ENCODE results near the gene MYLK2. TPM values are rescaled to one million over a fixed set of nuclear protein-coding genes. Genes with fewer than 3 reads are reported as not detected.

The MYLK2 gene
- total RNA-seq, 1 experiment from 2014 or later = 0.21 TPM

- Histone ChIP-seq H3K36me3 (replicated peaks; ENCODE audit: control insufficient read depth, insufficient read depth, low read length) (no peaks in the 10 kb centered on the region), H3K27me3 (ENCODE audit: control insufficient read depth, insufficient read depth, low read length) (no peaks in the 10 kb centered on the region), H3K4me3 (ENCODE audit: insufficient read depth, low read depth, low read length) (no peak overlapping the region)
- DNase-seq = peak; percentile 82
These were observed 17.1 kb downstream of the MYLK2 start for GRCh38 chr20:31835977-31836852.

GRCh38 chr20:31836853-31837608 is 17.9 kb downstream of the MYLK2 start:
- no peaks in the 10 kb centered on the region for H3K27me3 ChIP-seq (ENCODE audit: control insufficient read depth, insufficient read depth, low read length)
- no peaks in the 10 kb centered on the region for H3K36me3 ChIP-seq (replicated peaks; ENCODE audit: control insufficient read depth, insufficient read depth, low read length)
- no peak overlapping the region for H3K4me3 ChIP-seq (ENCODE audit: insufficient read depth, low read depth, low read length)
- DNase-seq = peak; percentile 43

- Histone ChIP-seq H3K4me3 (ENCODE audit: insufficient read depth, low read depth, low read length) (no peak overlapping the region), H3K36me3 (replicated peaks; ENCODE audit: control insufficient read depth, insufficient read depth, low read length) (no peaks in the 10 kb centered on the region), H3K27me3 (ENCODE audit: control insufficient read depth, insufficient read depth, low read length) (no peaks in the 10 kb centered on the region)
- DNase-seq = peak; percentile 39
These were observed 18.8 kb downstream of the MYLK2 start for GRCh38 chr20:31837896-31838397.

GRCh38 chr20:31838646-31839292 is 19.6 kb downstream of the MYLK2 start:
- Histone ChIP-seq H3K4me3 (ENCODE audit: insufficient read depth, low read depth, low read length) (no peak overlapping the region), H3K27me3 (ENCODE audit: control insufficient read depth, insufficient read depth, low read length) (no peaks in the 10 kb centered on the region), H3K36me3 (replicated peaks; ENCODE audit: control insufficient read depth, insufficient read depth, low read length) (no peaks in the 10 kb centered on the region)
- no peak for DNase-seq

- no peak for DNase-seq
- H3K4me3 ChIP-seq (ENCODE audit: insufficient read depth, low read depth, low read length) = no peak overlapping the region
- no peaks in the 10 kb centered on the region for H3K27me3 ChIP-seq (ENCODE audit: control insufficient read depth, insufficient read depth, low read length)
- no peaks in the 10 kb centered on the region for H3K36me3 ChIP-seq (replicated peaks; ENCODE audit: control insufficient read depth, insufficient read depth, low read length)
These were observed 20.8 kb downstream of the MYLK2 start for GRCh38 chr20:31839782-31840487.

GRCh38 chr20:31840906-31841816 is 22.0 kb downstream of the MYLK2 start:
- DNase-seq = peak; percentile 73
- no peaks in the 10 kb centered on the region for H3K36me3 ChIP-seq (replicated peaks; ENCODE audit: control insufficient read depth, insufficient read depth, low read length)
- H3K27me3 ChIP-seq (ENCODE audit: control insufficient read depth, insufficient read depth, low read length) = no peaks in the 10 kb centered on the region
- H3K4me3 ChIP-seq (ENCODE audit: insufficient read depth, low read depth, low read length) = no peak overlapping the region

GRCh38 chr20:31841928-31842327 is 22.8 kb downstream of the MYLK2 start:
- no peaks in the 10 kb centered on the region for H3K36me3 ChIP-seq (replicated peaks; ENCODE audit: control insufficient read depth, insufficient read depth, low read length)
- H3K4me3 ChIP-seq (ENCODE audit: insufficient read depth, low read depth, low read length) = no peak overlapping the region
- DNase-seq = no peak
- H3K27me3 ChIP-seq (ENCODE audit: control insufficient read depth, insufficient read depth, low read length) = no peaks in the 10 kb centered on the region

- peak; percentile 86 for DNase-seq
- H3K4me3 ChIP-seq (ENCODE audit: insufficient read depth, low read depth, low read length) = no peak overlapping the region
These were observed 23.5 kb downstream of the MYLK2 start for GRCh38 chr20:31842471-31843157.

GRCh38 chr20:31843288-31843687 is 24.1 kb downstream of the MYLK2 start:
- Histone ChIP-seq H3K36me3 (replicated peaks; ENCODE audit: control insufficient read depth, insufficient read depth, low read length) (no peaks in the 10 kb centered on the region), H3K27me3 (ENCODE audit: control insufficient read depth, insufficient read depth, low read length) (no peaks in the 10 kb centered on the region; the same call in 1 of the 2 replicates), H3K4me3 (ENCODE audit: insufficient read depth, low read depth, low read length) (no peak overlapping the region)
- DNase-seq = no peak

More at GRCh38 chr20:31842471-31843157, 23.5 kb downstream of the MYLK2 start:
- no peaks in the 10 kb centered on the region; the same call in 1 of the 2 replicates for H3K27me3 ChIP-seq (ENCODE audit: control insufficient read depth, insufficient read depth, low read length)
- no peaks in the 10 kb centered on the region for H3K36me3 ChIP-seq (replicated peaks; ENCODE audit: control insufficient read depth, insufficient read depth, low read length)

GRCh38 chr20:31843881-31844280 is 24.7 kb downstream of the MYLK2 start:
- Histone ChIP-seq H3K27me3 (ENCODE audit: control insufficient read depth, insufficient read depth, low read length) (peaks cover 3% of the 10 kb centered on the region; the same call in 1 of the 2 replicates), H3K36me3 (replicated peaks; ENCODE audit: control insufficient read depth, insufficient read depth, low read length) (no peaks in the 10 kb centered on the region), H3K4me3 (ENCODE audit: insufficient read depth, low read depth, low read length) (no peak overlapping the region)
- no peak for DNase-seq

GRCh38 chr20:31844737-31845299 is 25.7 kb downstream of the MYLK2 start:
- H3K4me3 ChIP-seq (ENCODE audit: insufficient read depth, low read depth, low read length) = no peak overlapping the region
- peaks cover 12% of the 10 kb centered on the region; the same call in 1 of the 2 replicates for H3K27me3 ChIP-seq (ENCODE audit: control insufficient read depth, insufficient read depth, low read length)
- H3K36me3 ChIP-seq (replicated peaks; ENCODE audit: control insufficient read depth, insufficient read depth, low read length) = no peaks in the 10 kb centered on the region

GRCh38 chr20:31845300-31845863 is 26.2 kb downstream of the MYLK2 start, which contains the start of gene FOXS1:
Gene FOXS1, minus strand, starts transcription at chr20:31845604. Its CDS starts 62 bp downstream, at chr20:31845542.
- H3K36me3 ChIP-seq (replicated peaks; ENCODE audit: control insufficient read depth, insufficient read depth, low read length) = no peaks in the 10 kb centered on the region
- peaks cover 17% of the 10 kb centered on the region for H3K27me3 ChIP-seq (ENCODE audit: control insufficient read depth, insufficient read depth, low read length)
- peak; percentile 89 for DNase-seq
- no peak within 1 kb of the TSS for H3K4me3 ChIP-seq (ENCODE audit: insufficient read depth, low read depth, low read length)

More at GRCh38 chr20:31844737-31845299, 25.7 kb downstream of the MYLK2 start:
- peak; percentile 59 for DNase-seq

Measured in H7 (cell line).